GM12864 (cell line): ENCODE results near the gene CFAP68.
A peak's percentile ranks its signal among the peaks of the same experiment; 100 is the strongest.

ENCODE experiments used
- DNase-seq: peaks from one replicate; pipeline ENCODE4 v3.0.0-alpha.2; 2011; ENCODE audit warnings: low read depth
- H3K4me3 ChIP-seq: 2 replicates; pipeline ENCODE4 v1.5.1; 2011; ENCODE audit warnings: mild to moderate bottlenecking, low read depth, low read length, control low read depth
- TF ChIP-seq, protein P1 (sequence below): IDR thresholded peaks from 2 replicates; pipeline ENCODE4 v1.5.1; 2011; ENCODE audit warnings: low read depth, mild to moderate bottlenecking, moderate library complexity, low read length, control low read depth, inconsistent platforms; ENCODE audit errors: missing control alignments

Gene CFAP68

DNA sequence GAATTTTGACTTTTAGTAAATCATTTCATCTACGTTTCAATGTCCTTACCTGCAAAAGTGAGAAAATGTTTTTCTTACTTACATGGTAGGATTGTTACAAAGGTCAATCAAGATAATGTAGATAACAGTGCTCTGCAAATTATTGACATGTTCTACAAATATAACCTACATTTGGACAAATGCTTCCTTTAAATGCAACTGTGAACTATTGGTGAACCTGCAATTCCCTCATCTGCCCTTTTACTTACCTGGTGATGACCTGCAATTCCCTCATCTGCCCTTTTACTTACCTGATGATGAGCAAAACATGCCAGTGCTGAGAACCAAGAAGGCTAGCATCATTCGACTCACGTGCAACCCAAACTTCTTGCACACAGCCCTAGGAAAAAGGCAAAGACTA lies 19.1 kb upstream of the CFAP68 start:
- TF ChIP-seq, protein P1, sequence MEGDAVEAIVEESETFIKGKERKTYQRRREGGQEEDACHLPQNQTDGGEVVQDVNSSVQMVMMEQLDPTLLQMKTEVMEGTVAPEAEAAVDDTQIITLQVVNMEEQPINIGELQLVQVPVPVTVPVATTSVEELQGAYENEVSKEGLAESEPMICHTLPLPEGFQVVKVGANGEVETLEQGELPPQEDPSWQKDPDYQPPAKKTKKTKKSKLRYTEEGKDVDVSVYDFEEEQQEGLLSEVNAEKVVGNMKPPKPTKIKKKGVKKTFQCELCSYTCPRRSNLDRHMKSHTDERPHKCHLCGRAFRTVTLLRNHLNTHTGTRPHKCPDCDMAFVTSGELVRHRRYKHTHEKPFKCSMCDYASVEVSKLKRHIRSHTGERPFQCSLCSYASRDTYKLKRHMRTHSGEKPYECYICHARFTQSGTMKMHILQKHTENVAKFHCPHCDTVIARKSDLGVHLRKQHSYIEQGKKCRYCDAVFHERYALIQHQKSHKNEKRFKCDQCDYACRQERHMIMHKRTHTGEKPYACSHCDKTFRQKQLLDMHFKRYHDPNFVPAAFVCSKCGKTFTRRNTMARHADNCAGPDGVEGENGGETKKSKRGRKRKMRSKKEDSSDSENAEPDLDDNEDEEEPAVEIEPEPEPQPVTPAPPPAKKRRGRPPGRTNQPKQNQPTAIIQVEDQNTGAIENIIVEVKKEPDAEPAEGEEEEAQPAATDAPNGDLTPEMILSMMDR, result no peak
- H3K4me3 ChIP-seq, result no peak overlapping the region
- DNase-seq, result no peak

DNA sequence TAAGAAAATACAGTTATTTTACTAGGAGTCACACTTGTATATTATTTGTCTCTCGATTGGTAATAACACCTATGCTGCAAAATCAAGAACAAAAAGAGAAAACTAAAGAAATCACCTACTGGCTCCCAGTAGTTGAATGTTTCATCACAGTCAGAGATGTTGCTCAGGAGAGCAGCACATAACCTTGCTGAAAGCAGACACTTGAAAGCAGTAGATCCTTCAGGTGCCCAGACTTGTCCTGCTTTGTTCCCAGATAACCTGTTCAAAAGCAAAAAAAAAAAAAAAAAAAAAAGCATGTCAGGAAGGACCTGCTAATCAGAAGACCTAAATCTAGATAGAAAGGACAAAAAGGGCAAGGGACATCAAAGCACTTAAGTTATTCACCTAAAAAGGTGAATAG lies 9.2 kb upstream of the CFAP68 start:
- TF ChIP-seq, protein P1, result no peak
- no peak for DNase-seq
- peak overlapping the region; percentile 97; the same call in 1 of the 2 replicates for H3K4me3 ChIP-seq

DNA sequence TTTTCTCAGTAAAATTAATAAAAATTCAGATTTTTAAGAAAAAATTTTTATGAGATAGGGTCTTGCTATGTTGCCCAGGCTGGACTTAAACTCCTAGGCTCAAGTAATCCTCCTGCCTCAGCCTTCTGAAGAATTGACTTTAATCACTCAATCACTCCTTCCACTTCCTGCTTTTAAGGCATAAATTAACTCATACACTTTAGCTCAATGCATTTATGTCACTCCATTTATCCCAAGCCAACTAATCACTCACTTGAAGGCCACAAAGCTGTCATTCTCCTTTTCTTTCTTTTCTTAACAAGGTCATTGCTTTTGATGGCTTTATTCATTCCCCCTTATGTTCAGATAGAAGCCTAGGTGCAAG lies 8.8 kb upstream of the CFAP68 start:
- no peak for DNase-seq

DNA sequence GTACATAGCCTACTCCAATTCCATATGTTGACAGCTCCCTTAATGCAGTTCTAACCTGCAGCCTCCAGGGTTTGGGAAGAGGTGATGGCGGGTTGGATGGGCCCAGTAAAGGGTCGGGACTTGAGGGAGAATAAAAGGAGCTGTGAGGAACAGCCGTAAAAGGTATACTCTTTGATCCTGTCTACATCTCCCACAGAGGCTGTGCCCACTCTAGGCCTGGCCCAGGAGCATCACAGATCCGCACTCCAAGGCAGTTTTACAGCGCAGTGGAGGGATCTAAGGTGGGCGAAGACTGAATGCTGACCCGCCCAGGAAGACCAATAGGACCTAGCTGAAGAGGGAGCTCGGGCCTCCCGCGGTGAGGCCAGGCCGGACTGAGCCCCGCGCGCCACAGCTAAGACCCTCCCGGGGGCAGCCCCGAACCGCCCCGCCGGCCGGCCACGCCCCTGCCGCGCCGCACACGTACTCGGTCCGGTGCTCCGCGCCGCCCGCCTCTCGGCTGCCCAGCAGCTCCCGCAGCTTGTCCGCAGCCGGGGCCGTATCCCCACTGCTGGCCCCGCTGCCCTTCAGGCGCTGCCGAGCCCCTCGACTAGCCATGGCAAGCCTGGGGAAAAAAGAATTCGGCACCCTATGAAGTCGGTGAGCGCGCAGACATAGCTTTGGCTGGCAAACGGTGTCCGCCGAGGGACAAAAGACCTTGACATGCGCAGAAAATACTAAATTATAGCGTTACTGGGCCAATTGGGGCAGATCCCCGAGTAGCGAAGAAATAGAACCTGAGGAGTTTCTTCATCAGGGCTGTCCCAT lies 8.3 kb upstream of the CFAP68 start, which contains the start of gene ALG9:
Gene ALG9 (minus strand): TSS at position 696 of the 807 bp plus-strand sequence. CDS start 99 bp downstream, at position 597.
- peak; percentile 81 for DNase-seq
- peak within 1 kb of the TSS; percentile 97 for H3K4me3 ChIP-seq
- TF ChIP-seq, protein P1, result peak; percentile 25

More for the DNA sequence above, 8.8 kb upstream of the CFAP68 start:
- TF ChIP-seq, protein P1, result no peak
- H3K4me3 ChIP-seq, result peak overlapping the region; percentile 97

DNA sequence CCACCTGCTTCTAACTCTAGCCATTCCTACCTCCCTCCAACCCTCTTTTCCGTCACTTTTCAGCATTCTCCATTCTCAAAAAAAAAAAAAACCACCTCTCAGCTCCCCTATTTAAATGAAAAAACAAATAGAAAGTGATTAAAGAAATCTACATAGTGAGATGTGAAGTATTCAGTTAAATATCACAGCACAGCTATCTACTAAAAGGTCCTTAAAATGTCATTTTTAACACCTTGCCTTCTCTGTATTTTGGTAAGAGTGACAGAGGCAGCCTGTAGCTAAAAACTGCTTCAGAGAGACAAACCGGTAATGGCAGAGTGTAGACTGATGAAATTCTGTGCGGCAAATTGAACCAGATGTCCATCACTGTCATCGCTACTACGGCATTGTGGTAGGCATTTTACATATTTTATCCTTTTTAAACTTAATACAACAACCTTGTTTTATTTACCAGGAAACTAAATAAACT lies 7.6 kb upstream of the CFAP68 start:
- H3K4me3 ChIP-seq, result peak overlapping the region; percentile 97
- no peak for DNase-seq
- TF ChIP-seq, protein P1, result no peak

DNA sequence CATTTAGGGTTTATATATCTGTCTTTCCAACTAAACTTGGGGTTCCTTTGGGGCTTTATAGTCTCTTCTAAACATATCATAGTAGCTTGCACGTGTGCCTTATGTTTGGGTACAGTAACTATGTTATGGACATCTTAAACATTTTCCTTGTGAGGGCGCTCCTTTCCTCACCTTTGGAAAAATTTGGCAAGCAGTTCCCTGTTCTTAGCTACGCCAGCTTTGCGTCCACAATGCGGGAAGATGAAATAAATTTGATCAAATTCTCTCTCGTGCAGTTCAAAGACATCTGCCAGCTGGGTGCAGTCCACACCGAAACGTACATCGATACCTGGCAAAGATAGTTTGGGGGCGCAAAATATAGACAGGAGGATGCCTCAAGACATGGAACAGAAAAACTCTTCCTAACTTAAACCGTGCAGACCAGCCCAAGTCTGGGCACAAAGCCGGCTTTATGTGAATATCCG lies 924 bp upstream of the CFAP68 start:
- peak overlapping the region; percentile 63 for H3K4me3 ChIP-seq
- TF ChIP-seq, protein P1, result no peak
- DNase-seq, result no peak
